SJCRH30 (cell line): ENCODE data around the gene FFAR1. TPM values are rescaled to one million over a fixed set of nuclear protein-coding genes. Genes with fewer than 3 reads are reported as not detected.

Experiments used
- DNase-seq, 2 experiments: peaks; one replicate each; pipeline ENCODE4 v3.0.0-alpha.2; 2015 to 2020
- H3K27ac ChIP-seq: fragments of 250-450 bp; sonication (Bioruptor Pico); 2 replicates; pipeline ENCODE4 v1.5.1; 2020; ENCODE audit warnings: mild to moderate bottlenecking, moderate library complexity
- H3K27me3 ChIP-seq: fragments of 250-450 bp; sonication (Bioruptor Pico); 2 replicates; pipeline ENCODE4 v1.5.1; 2020; ENCODE audit warnings: mild to moderate bottlenecking, moderate library complexity
- H3K36me3 ChIP-seq: fragments of 250-450 bp; sonication (Bioruptor Pico); 2 replicates; pipeline ENCODE4 v1.5.1; 2020; ENCODE audit warnings: mild to moderate bottlenecking, moderate library complexity
- H3K4me1 ChIP-seq: fragments of 250-450 bp; sonication (Bioruptor Pico); 2 replicates; pipeline ENCODE4 v1.5.1; 2020; ENCODE audit warnings: mild to moderate bottlenecking, moderate library complexity
- H3K4me3 ChIP-seq: fragments of 250-450 bp; sonication (Bioruptor Pico); 2 replicates; pipeline ENCODE4 v1.5.1; 2020; ENCODE audit warnings: mild to moderate bottlenecking, moderate library complexity
- H3K9me3 ChIP-seq: fragments of 250-450 bp; sonication (Bioruptor Pico); replicated peaks from 2 replicates; pipeline ENCODE4 v1.5.1; 2020; ENCODE audit warnings: mild to moderate bottlenecking, moderate library complexity
- total RNA-seq: library from RNA; depleted of rRNA; stranded (reverse); fragments of >200 nt; shearing (Covaris generic); gene quantifications from 2 replicates; pipeline ENCODE4 v1.2.3, GENCODE V29; 2014; rRNA removed

FFAR1 gene
- total RNA-seq, 1 experiment from 2014 or later = not detected

- Histone ChIP-seq H3K27ac (no peak overlapping the region), H3K4me3 (no peak overlapping the region), H3K36me3 (no peaks in the 10 kb centered on the region), H3K9me3 (no peaks in the 10 kb centered on the region), H3K4me1 (no peaks in the 10 kb centered on the region), H3K27me3 (0 out of 2 replicates have a peak, but pooled peaks cover 3% of the 10 kb centered on the region)
- DNase-seq = no peak
These were observed 48.7 kb downstream of the FFAR1 start for GRCh38 chr19:35396240-35396885.

DNA sequence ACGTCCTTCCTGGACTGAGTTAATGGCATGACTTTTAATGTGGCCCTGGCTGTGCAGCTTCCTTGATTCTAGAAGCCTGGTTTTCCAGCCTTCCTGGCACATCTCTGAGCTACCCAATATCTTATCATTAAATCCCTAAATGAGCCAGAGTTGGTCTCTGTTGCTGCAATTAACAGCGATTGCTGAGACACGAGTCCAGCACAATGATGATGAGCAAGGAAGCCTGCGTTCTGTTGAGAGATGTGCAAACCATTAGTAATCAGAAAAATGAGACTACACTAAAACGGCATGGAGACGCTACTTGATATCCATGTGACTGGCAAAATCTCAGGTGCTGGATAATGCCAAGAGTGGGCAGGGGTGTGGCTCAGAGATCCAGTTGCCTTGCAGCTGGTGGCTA is 49.4 kb downstream of the FFAR1 start:
- H3K4me1 ChIP-seq = no peaks in the 10 kb centered on the region
- H3K36me3 ChIP-seq = no peaks in the 10 kb centered on the region
- H3K9me3 ChIP-seq = no peaks in the 10 kb centered on the region
- H3K4me3 ChIP-seq = no peak overlapping the region
- H3K27me3 ChIP-seq = 0 out of 2 replicates have a peak, but pooled peaks cover 3% of the 10 kb centered on the region
- no peak for DNase-seq
- no peak overlapping the region for H3K27ac ChIP-seq

Other genes with a start within 250 kb of the FFAR1 start
- gene FXYD3, start 232.1 kb upstream of the FFAR1 start, total RNA-seq = not detected in 2 replicates
- not detected in 2 replicates for gene LGI4, start 212.8 kb upstream of the FFAR1 start, total RNA-seq
- not detected in 2 replicates for gene FXYD1, start 209.1 kb upstream of the FFAR1 start, total RNA-seq
- gene FXYD7, start 204.6 kb upstream of the FFAR1 start, total RNA-seq = not detected in 2 replicates
- 4.0 and 6.6 TPM in 2 replicates for gene FXYD5, start 193.2 kb upstream of the FFAR1 start, total RNA-seq
- not detected in 2 replicates for gene FAM187B, start 119.2 kb upstream of the FFAR1 start, total RNA-seq
- gene LSR, start 98.9 kb upstream of the FFAR1 start, total RNA-seq = 0.59 and 0.96 TPM in 2 replicates
- gene USF2, start 78.9 kb upstream of the FFAR1 start, total RNA-seq = 104 and 105 TPM in 2 replicates
- gene HAMP, start 65.4 kb upstream of the FFAR1 start, total RNA-seq = 0.47 and 0.68 TPM in 2 replicates
- gene MAG, start 55.7 kb upstream of the FFAR1 start, total RNA-seq = 1.2 and 3.6 TPM in 2 replicates
- gene CD22, start 18.7 kb upstream of the FFAR1 start, total RNA-seq = 0.04 TPM in 1 of 2 replicates, not detected in the other
- not detected in 2 replicates for gene FFAR3, start 10.6 kb downstream of the FFAR1 start, total RNA-seq
- not detected in 2 replicates for gene GPR42, start 23.2 kb downstream of the FFAR1 start, total RNA-seq
- gene FFAR2, start 100.4 kb downstream of the FFAR1 start, total RNA-seq = not detected in 2 replicates
- gene KRTDAP, start 142.6 kb downstream of the FFAR1 start, total RNA-seq = not detected in 2 replicates
- not detected in 2 replicates for gene DMKN, start 165.7 kb downstream of the FFAR1 start, total RNA-seq
- gene SBSN, start 180.4 kb downstream of the FFAR1 start, total RNA-seq = not detected in 2 replicates
- not detected in 2 replicates for gene GAPDHS, start 185.6 kb downstream of the FFAR1 start, total RNA-seq
- gene TMEM147, start 197.7 kb downstream of the FFAR1 start, total RNA-seq = 110 TPM in 2 replicates
- gene ATP4A, start 215.8 kb downstream of the FFAR1 start, total RNA-seq = 0.14 TPM in 1 of 2 replicates, not detected in the other
- not detected in 2 replicates for gene PMIS2, start 238.3 kb downstream of the FFAR1 start, total RNA-seq